ENCODE measurements around the gene ANKRD40CL. TPM values are rescaled to one million over a fixed set of nuclear protein-coding genes. Genes with fewer than 3 reads are reported as not detected.
A peak's percentile ranks its signal among the peaks of the same experiment; 100 is the strongest.

ANKRD40CL gene, protein sequence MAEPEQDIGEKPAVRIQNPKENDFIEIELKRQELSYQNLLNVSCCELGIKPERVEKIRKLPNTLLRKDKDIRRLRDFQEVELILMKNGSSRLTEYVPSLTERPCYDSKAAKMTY
- polyA plus RNA-seq = not detected in 3 replicates
- not detected for polyA plus RNA-seq (2011; ENCODE audit: low read depth)
- not detected in 2 replicates for polyA plus RNA-seq (2011; cell fraction: cytosol; rRNA removed)
- not detected in 2 replicates for polyA plus RNA-seq (2011; cell fraction: nucleus; rRNA removed)
- not detected in 2 replicates for polyA plus RNA-seq (2012; ENCODE audit: low replicate concordance)
- not detected in 3 replicates for polyA minus RNA-seq
- not detected for polyA minus RNA-seq (2011; cell fraction: cytosol; rRNA and poly(A)+ RNA removed)
- polyA minus RNA-seq (2011; cell fraction: nucleus; rRNA and poly(A)+ RNA removed) = not detected in 2 replicates

DNA sequence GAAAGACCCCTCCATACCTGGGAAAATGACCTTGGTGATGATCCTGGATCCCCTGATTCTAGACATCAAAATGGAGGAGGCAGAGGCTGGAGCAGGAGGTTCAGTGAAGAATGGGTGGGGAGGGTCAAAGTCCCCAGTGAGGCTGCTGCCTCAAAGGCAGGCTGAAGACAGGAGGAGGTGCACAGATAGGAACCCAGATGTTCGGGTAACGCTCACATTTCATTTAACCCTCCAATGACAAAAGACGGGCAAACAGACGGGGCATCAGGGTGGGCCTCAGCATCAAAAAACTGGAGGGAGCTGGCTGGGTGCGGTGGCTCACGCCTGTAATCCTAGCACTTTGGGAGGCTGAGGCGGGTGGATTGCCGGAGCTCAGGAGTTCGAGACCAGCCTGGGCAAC lies at the start of gene ANKRD40CL:
TSS of gene ANKRD40CL (minus strand) at position 73 of the 400 bp plus-strand sequence. CDS start 605 bp downstream, outside the sequence.
- H3K4me1 ChIP-seq (ENCODE audit: control insufficient read depth, extremely low read depth, insufficient read depth, low read length) = peaks cover 18% of the 10 kb centered on the region
- no peak for TF ChIP-seq EZH2 (IDR thresholded peaks at IDR 0.05; ENCODE audit: low read length)
- TF ChIP-seq, protein P1, sequence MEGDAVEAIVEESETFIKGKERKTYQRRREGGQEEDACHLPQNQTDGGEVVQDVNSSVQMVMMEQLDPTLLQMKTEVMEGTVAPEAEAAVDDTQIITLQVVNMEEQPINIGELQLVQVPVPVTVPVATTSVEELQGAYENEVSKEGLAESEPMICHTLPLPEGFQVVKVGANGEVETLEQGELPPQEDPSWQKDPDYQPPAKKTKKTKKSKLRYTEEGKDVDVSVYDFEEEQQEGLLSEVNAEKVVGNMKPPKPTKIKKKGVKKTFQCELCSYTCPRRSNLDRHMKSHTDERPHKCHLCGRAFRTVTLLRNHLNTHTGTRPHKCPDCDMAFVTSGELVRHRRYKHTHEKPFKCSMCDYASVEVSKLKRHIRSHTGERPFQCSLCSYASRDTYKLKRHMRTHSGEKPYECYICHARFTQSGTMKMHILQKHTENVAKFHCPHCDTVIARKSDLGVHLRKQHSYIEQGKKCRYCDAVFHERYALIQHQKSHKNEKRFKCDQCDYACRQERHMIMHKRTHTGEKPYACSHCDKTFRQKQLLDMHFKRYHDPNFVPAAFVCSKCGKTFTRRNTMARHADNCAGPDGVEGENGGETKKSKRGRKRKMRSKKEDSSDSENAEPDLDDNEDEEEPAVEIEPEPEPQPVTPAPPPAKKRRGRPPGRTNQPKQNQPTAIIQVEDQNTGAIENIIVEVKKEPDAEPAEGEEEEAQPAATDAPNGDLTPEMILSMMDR (optimal IDR thresholded peaks at IDR 0.05 in 1 of 3, IDR thresholded peaks at IDR 0.05 in 1 of 3, conservative IDR thresholded peaks at IDR 0.05 in 1 of 3; ENCODE audit: extremely low read depth in 1 of 3, insufficient read depth in 2 of 3, low read length in 3 of 3) = no peak
- H3K9me1 ChIP-seq (ENCODE audit: control insufficient read depth, extremely low read depth, insufficient read depth, low read length) = no peaks in the 10 kb centered on the region
- no peaks in the 10 kb centered on the region for H3K36me3 ChIP-seq (ENCODE audit: control insufficient read depth in 2 of 2, extremely low read depth in 1 of 2, insufficient read depth in 2 of 2, low read length in 2 of 2)
- no peak within 1 kb of the TSS for H3K4me3 ChIP-seq (ENCODE audit: control insufficient read depth in 2 of 3, extremely low read depth in 1 of 3, insufficient read depth in 2 of 3, low read depth in 1 of 3, low read length in 3 of 3)
- peak within 1 kb of the TSS; percentile 27 for H3K4me2 ChIP-seq (ENCODE audit: control insufficient read depth, extremely low read depth, insufficient read depth, low read depth, low read length)
- peak within 1 kb of the TSS; percentile 37 for H2AFZ ChIP-seq (ENCODE audit: control insufficient read depth, low read length)
- H3K9ac ChIP-seq (ENCODE audit: control insufficient read depth, extremely low read depth, insufficient read depth, low read length) = no peak within 1 kb of the TSS
- H3K27ac ChIP-seq (ENCODE audit: control insufficient read depth, insufficient read depth, low read length) = no peak within 1 kb of the TSS
- FAIRE-seq (no peak), DNase-seq (ENCODE audit: low read depth, low spot score) (no peak)
- H3K27me3 ChIP-seq (ENCODE audit: control insufficient read depth, extremely low read depth, insufficient read depth, low read length) = no peaks in the 10 kb centered on the region
- no peaks in the 10 kb centered on the region for H4K20me1 ChIP-seq (ENCODE audit: control insufficient read depth, extremely low read depth, insufficient read depth, low read length)
- no peaks in the 10 kb centered on the region for H3K79me2 ChIP-seq (ENCODE audit: control insufficient read depth, insufficient read depth, low read length)
- H3K9me3 ChIP-seq (ENCODE audit: control insufficient read depth, low read depth, low read length) = no peaks in the 10 kb centered on the region
- dilution Hi-C loops (cut with MboI; ENCODE audit: extremely low pct_ligation_motif_present, low sequenced_read_pairs) = no loop called here

DNA sequence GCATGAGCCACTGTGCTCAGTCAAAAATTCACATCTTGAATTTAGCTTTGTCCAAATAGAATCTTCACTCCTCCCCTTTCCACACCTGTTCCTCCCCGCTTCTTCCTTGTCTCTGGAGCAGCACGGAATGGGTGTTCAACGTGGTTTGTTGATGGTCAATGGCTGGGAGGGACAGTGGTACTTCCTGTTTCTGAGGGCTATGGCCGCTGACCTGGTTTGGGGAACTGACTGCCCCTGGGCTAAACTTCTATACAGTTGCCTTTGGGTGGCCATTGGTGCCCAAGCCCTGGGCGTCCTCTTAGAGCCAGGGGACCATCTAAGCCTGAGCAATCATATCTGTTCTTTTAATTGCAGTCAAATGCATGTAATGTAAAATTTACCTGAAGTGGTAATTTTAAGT lies 49.0 kb upstream of the ANKRD40CL start:
- H3K36me3 ChIP-seq (ENCODE audit: control insufficient read depth in 2 of 2, extremely low read depth in 1 of 2, insufficient read depth in 2 of 2, low read length in 2 of 2) = no peaks in the 10 kb centered on the region
- no peaks in the 10 kb centered on the region for H4K20me1 ChIP-seq (ENCODE audit: control insufficient read depth, extremely low read depth, insufficient read depth, low read length)
- H3K9ac ChIP-seq (ENCODE audit: control insufficient read depth, extremely low read depth, insufficient read depth, low read length) = no peak overlapping the region
- H3K9me1 ChIP-seq (ENCODE audit: control insufficient read depth, extremely low read depth, insufficient read depth, low read length) = no peaks in the 10 kb centered on the region
- dilution Hi-C loops (cut with MboI; ENCODE audit: extremely low pct_ligation_motif_present, low sequenced_read_pairs) = no loop called here
- no peak for DNase-seq (ENCODE audit: low read depth, low spot score)
- no peak overlapping the region for H3K4me2 ChIP-seq (ENCODE audit: control insufficient read depth, extremely low read depth, insufficient read depth, low read depth, low read length)
- H3K27ac ChIP-seq (ENCODE audit: control insufficient read depth, insufficient read depth, low read length) = no peak overlapping the region
- no peaks in the 10 kb centered on the region for H3K9me3 ChIP-seq (ENCODE audit: control insufficient read depth, low read depth, low read length)
- H3K27me3 ChIP-seq (ENCODE audit: control insufficient read depth, extremely low read depth, insufficient read depth, low read length) = no peaks in the 10 kb centered on the region
- peaks cover 16% of the 10 kb centered on the region for H3K4me1 ChIP-seq (ENCODE audit: control insufficient read depth, extremely low read depth, insufficient read depth, low read length)
- H3K4me3 ChIP-seq (ENCODE audit: control insufficient read depth in 2 of 3, extremely low read depth in 1 of 3, insufficient read depth in 2 of 3, low read depth in 1 of 3, low read length in 3 of 3) = no peak overlapping the region
- TF ChIP-seq, protein P1 (optimal IDR thresholded peaks at IDR 0.05 in 1 of 3, IDR thresholded peaks at IDR 0.05 in 1 of 3, conservative IDR thresholded peaks at IDR 0.05 in 1 of 3; ENCODE audit: extremely low read depth in 1 of 3, insufficient read depth in 2 of 3, low read length in 3 of 3) = no peak
- TF ChIP-seq EZH2 (IDR thresholded peaks at IDR 0.05; ENCODE audit: low read length) = no peak
- H2AFZ ChIP-seq (ENCODE audit: control insufficient read depth, low read length) = no peak overlapping the region
- no peak for FAIRE-seq
- no peaks in the 10 kb centered on the region for H3K79me2 ChIP-seq (ENCODE audit: control insufficient read depth, insufficient read depth, low read length)
